DMS 273 treated with DMSO at 0.1 percent for 48 hours (cell line): ENCODE measurements around the gene TTYH3.

Experiments used
- DNase-seq: peaks from one replicate; lab custom pipeline; 2025; lab: John Stamatoyannopoulos, UW

Gene TTYH3

GRCh38 chr7:2649991-2650390, 18.2 kb downstream of the TTYH3 start:
- DNase-seq: no peak

GRCh38 chr7:2650451-2650850, 18.7 kb downstream of the TTYH3 start:
- DNase-seq: no peak

GRCh38 chr7:2651336-2651735, 19.6 kb downstream of the TTYH3 start:
- DNase-seq: no peak

- DNase-seq: no peak
Observed at GRCh38 chr7:2651847-2652735, 20.3 kb downstream of the TTYH3 start.

- no peak for DNase-seq
Observed at GRCh38 chr7:2652736-2653060, 20.9 kb downstream of the TTYH3 start.

GRCh38 chr7:2654059-2654458, 22.3 kb downstream of the TTYH3 start:
- DNase-seq: no peak

GRCh38 chr7:2655870-2656614, 24.3 kb downstream of the TTYH3 start:
- no peak for DNase-seq

- no peak for DNase-seq
Observed at GRCh38 chr7:2657208-2657607, 25.4 kb downstream of the TTYH3 start.

GRCh38 chr7:2657920-2658671, 26.3 kb downstream of the TTYH3 start:
- DNase-seq: no peak

GRCh38 chr7:2658941-2659340, 27.2 kb downstream of the TTYH3 start:
- DNase-seq: no peak

- no peak for DNase-seq
Observed at GRCh38 chr7:2659556-2660358, 28.0 kb downstream of the TTYH3 start.

GRCh38 chr7:2660359-2661095, 28.7 kb downstream of the TTYH3 start:
- no peak for DNase-seq

- no peak for DNase-seq
Observed at GRCh38 chr7:2661096-2661449, 29.3 kb downstream of the TTYH3 start.

- DNase-seq: no peak
Observed at GRCh38 chr7:2661602-2662272, 30.0 kb downstream of the TTYH3 start.

GRCh38 chr7:2662273-2663120, 30.7 kb downstream of the TTYH3 start:
- DNase-seq: no peak

- DNase-seq: no peak
Observed at GRCh38 chr7:2663121-2663886, 31.5 kb downstream of the TTYH3 start.

GRCh38 chr7:2663960-2664359, 32.2 kb downstream of the TTYH3 start:
- no peak for DNase-seq

- DNase-seq: no peak
Observed at GRCh38 chr7:2665359-2665791, 33.6 kb downstream of the TTYH3 start.

- DNase-seq: no peak
Observed at GRCh38 chr7:2666155-2666554, 34.4 kb downstream of the TTYH3 start.
